ENCODE results near the gene PCNX4. TPM values are rescaled to one million over a fixed set of nuclear protein-coding genes. Genes with fewer than 3 reads are reported as not detected.

The PCNX4 gene
- total RNA-seq, 1 donor from 2014 or later: 68.7 TPM

DNA sequence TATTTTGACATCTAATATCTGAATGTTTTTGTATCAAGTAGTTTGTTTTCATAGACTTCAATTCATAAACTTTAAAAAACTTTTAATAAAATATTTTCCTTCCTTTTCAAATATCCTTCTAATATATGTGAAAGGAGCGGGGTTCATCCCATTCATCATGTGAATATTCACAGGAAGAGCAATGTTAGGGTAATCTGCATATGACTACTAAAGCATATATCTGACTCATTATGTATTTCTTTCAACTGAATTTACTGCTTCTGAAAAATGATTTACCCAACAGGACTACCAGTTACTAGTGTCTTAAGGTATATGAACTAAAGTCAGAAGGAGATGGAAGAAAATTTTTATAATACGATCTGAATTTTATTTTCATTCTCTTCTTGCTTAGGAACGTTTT lies 43.0 kb downstream of the PCNX4 start:
- H3K27ac Mint-ChIP-seq (ENCODE audit: unreplicated experiment): no peak overlapping the region
- H3K36me3 Mint-ChIP-seq (ENCODE audit: low read depth, unreplicated experiment): peaks cover 19% of the 10 kb centered on the region
- no peak for DNase-seq (ENCODE audit: low spot score)
- H3K27me3 Mint-ChIP-seq (ENCODE audit: unreplicated experiment): no peaks in the 10 kb centered on the region
- H3K9me3 Mint-ChIP-seq (ENCODE audit: unreplicated experiment): no peaks in the 10 kb centered on the region
- H3K4me3 Mint-ChIP-seq (ENCODE audit: unreplicated experiment): no peak overlapping the region
- TF ChIP-seq, protein P1, sequence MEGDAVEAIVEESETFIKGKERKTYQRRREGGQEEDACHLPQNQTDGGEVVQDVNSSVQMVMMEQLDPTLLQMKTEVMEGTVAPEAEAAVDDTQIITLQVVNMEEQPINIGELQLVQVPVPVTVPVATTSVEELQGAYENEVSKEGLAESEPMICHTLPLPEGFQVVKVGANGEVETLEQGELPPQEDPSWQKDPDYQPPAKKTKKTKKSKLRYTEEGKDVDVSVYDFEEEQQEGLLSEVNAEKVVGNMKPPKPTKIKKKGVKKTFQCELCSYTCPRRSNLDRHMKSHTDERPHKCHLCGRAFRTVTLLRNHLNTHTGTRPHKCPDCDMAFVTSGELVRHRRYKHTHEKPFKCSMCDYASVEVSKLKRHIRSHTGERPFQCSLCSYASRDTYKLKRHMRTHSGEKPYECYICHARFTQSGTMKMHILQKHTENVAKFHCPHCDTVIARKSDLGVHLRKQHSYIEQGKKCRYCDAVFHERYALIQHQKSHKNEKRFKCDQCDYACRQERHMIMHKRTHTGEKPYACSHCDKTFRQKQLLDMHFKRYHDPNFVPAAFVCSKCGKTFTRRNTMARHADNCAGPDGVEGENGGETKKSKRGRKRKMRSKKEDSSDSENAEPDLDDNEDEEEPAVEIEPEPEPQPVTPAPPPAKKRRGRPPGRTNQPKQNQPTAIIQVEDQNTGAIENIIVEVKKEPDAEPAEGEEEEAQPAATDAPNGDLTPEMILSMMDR (IDR thresholded peaks at IDR 0.05; ENCODE audit: unreplicated experiment): no peak
- H3K4me1 Mint-ChIP-seq (ENCODE audit: unreplicated experiment): no peaks in the 10 kb centered on the region

DNA sequence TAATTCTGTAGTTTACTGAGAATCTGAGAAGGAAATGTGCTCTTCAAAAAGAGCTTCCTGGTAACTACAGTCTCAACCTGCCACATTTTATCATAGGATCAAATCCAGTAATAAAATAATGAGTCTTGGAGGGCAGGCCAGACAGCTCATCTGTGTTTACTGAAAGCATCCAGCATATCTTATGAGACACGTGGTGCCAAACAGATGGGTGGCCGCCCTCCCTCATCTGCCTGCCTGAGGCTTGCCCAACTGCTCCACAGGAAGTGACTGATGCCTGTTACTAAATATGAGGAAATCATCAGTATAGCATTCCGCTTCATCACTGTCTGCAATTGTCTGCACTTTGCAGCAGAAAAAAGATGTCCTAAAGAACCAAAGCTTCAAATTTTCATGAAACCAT lies 60.0 kb downstream of the PCNX4 start:
- TF ChIP-seq, protein P1 (IDR thresholded peaks at IDR 0.05; ENCODE audit: unreplicated experiment): no peak
- Mint-ChIP-seq H3K4me1 (ENCODE audit: unreplicated experiment) (peaks cover 16% of the 10 kb centered on the region), H3K4me3 (ENCODE audit: unreplicated experiment) (no peak overlapping the region), H3K9me3 (ENCODE audit: unreplicated experiment) (no peaks in the 10 kb centered on the region), H3K27ac (ENCODE audit: unreplicated experiment) (no peak overlapping the region), H3K27me3 (ENCODE audit: unreplicated experiment) (peaks cover 3% of the 10 kb centered on the region), H3K36me3 (ENCODE audit: low read depth, unreplicated experiment) (peaks cover 22% of the 10 kb centered on the region)
- no peak for DNase-seq (ENCODE audit: low spot score)

DNA sequence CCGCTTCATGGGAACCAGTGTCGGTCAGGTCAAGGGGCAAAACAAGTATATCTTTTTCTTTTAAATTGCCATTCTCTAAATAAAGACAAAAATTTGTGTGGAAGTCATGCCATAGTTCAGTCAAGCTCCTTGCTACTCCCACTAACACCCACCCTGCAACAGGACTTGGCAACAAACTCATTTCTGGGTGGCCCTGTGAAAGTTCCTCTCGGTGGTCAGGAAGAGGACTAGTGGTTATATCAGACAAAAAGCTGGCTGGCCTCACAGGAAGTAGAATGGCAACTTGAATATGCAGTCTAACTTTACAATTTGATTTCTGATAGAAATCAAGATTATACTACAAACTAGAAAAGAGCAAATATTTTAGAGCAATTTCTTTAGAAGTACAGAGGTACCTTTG lies 62.3 kb downstream of the PCNX4 start:
- Mint-ChIP-seq H3K36me3 (ENCODE audit: low read depth, unreplicated experiment) (peaks cover 15% of the 10 kb centered on the region), H3K27ac (ENCODE audit: unreplicated experiment) (no peak overlapping the region), H3K27me3 (ENCODE audit: unreplicated experiment) (no peaks in the 10 kb centered on the region), H3K9me3 (ENCODE audit: unreplicated experiment) (no peaks in the 10 kb centered on the region), H3K4me3 (ENCODE audit: unreplicated experiment) (no peak overlapping the region), H3K4me1 (ENCODE audit: unreplicated experiment) (peaks cover 16% of the 10 kb centered on the region)
- no peak for DNase-seq (ENCODE audit: low spot score)
- TF ChIP-seq, protein P1 (IDR thresholded peaks at IDR 0.05; ENCODE audit: unreplicated experiment): no peak

DNA sequence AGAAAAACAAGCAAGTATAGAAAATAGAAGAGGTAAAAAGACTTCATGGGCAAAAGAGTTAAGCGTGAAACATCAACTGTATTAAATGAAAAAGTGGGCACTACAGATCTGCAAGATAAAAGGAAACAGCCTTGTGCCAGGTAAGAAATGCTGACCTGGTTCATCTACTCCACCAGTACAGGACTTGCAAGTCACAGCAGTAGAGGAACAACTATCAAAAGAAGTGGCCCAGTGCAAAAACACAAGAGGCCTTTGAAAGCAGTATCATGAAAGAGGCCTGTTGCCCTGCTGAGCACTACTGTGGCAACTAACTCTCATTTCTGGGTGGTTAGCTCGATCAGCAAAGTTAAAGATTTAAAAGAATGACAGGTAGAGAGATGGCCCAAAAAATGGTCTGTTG lies 62.9 kb downstream of the PCNX4 start:
- Mint-ChIP-seq H3K27ac (ENCODE audit: unreplicated experiment) (no peak overlapping the region), H3K9me3 (ENCODE audit: unreplicated experiment) (no peaks in the 10 kb centered on the region), H3K27me3 (ENCODE audit: unreplicated experiment) (no peaks in the 10 kb centered on the region), H3K4me1 (ENCODE audit: unreplicated experiment) (peaks cover 19% of the 10 kb centered on the region), H3K4me3 (ENCODE audit: unreplicated experiment) (peak overlapping the region; percentile 3), H3K36me3 (ENCODE audit: low read depth, unreplicated experiment) (peaks cover 15% of the 10 kb centered on the region)
- TF ChIP-seq, protein P1 (IDR thresholded peaks at IDR 0.05; ENCODE audit: unreplicated experiment): no peak
- DNase-seq (ENCODE audit: low spot score): no peak

DNA sequence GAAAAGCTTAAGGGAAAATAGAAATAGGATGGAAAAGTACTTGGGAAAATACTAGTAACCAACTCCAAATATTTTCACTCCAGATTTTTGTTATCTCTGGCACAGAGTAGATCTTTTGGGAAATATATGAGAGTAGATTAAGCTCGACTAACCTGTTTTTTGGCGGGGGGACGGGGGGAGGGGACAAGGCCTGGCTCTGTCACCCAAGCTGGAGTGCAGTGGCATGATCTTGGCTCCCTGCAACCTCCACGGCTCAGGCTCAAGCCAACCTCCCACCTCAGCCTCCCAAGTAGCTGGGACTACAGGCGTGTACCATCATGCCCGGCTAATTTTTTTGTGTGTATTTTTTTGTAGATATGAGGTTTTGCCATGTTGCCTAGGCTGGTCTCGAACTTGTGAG lies 68.7 kb downstream of the PCNX4 start:
- Mint-ChIP-seq H3K36me3 (ENCODE audit: low read depth, unreplicated experiment) (peaks cover 7% of the 10 kb centered on the region), H3K27me3 (ENCODE audit: unreplicated experiment) (peaks cover 6% of the 10 kb centered on the region), H3K9me3 (ENCODE audit: unreplicated experiment) (no peaks in the 10 kb centered on the region), H3K4me3 (ENCODE audit: unreplicated experiment) (no peak overlapping the region), H3K4me1 (ENCODE audit: unreplicated experiment) (peaks cover 8% of the 10 kb centered on the region), H3K27ac (ENCODE audit: unreplicated experiment) (no peak overlapping the region)
- TF ChIP-seq, protein P1 (IDR thresholded peaks at IDR 0.05; ENCODE audit: unreplicated experiment): no peak
- no peak for DNase-seq (ENCODE audit: low spot score)
